HT1080 (cell line): ENCODE data around the gene DIP2C. TPM values are rescaled to one million over a fixed set of nuclear protein-coding genes. Genes with fewer than 3 reads are reported as not detected.
"Not testable (repeated sequence)": the region's sequence is repeated elsewhere in the genome, so short reads cannot be mapped to it uniquely, and the experiment has no call there.

Experiments used
- DNase-seq: peaks from one replicate; pipeline ENCODE4 v3.0.0-alpha.2; 2015; ENCODE audit warnings: low read depth
- total RNA-seq: library from RNA; depleted of rRNA; stranded (reverse); fragments of >200 nt; shearing (Covaris generic); gene quantifications from 2 replicates; pipeline ENCODE4 v1.2.3, GENCODE V29; 2014

The DIP2C gene
- total RNA-seq, 1 experiment from 2014 or later = 3.2 TPM

- peak; percentile 34 for DNase-seq
Measured at GRCh38 chr10:598415-599170, 90.9 kb downstream of the DIP2C start.

GRCh38 chr10:597976-598375 is 91.5 kb downstream of the DIP2C start:
- no peak for DNase-seq

GRCh38 chr10:596725-597345 is 92.6 kb downstream of the DIP2C start:
- DNase-seq = no peak

DNA sequence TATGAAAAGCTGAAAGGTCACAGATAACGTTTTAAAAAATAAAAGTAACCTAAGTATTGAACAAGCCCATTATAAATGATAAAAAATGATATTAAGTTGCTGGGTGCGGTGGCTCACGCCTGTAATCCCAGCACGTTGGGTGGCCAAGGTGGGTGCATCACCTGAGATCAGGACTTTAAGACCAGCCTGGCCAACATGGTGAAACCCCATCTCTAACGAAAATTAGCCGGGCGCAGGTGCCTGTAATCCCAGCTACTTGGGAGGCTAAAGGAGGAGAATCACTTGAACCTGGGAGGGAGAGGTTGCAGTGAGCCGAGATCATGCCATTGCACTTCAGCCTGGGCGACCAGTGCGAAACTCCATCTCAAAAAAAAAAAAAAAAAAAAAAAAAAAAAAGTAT is 93.3 kb downstream of the DIP2C start:
- not testable (repeated sequence) for DNase-seq

- DNase-seq = no peak
Measured at GRCh38 chr10:595473-595872, 94.0 kb downstream of the DIP2C start.

GRCh38 chr10:594584-595270 is 94.7 kb downstream of the DIP2C start:
- no peak for DNase-seq

DNA sequence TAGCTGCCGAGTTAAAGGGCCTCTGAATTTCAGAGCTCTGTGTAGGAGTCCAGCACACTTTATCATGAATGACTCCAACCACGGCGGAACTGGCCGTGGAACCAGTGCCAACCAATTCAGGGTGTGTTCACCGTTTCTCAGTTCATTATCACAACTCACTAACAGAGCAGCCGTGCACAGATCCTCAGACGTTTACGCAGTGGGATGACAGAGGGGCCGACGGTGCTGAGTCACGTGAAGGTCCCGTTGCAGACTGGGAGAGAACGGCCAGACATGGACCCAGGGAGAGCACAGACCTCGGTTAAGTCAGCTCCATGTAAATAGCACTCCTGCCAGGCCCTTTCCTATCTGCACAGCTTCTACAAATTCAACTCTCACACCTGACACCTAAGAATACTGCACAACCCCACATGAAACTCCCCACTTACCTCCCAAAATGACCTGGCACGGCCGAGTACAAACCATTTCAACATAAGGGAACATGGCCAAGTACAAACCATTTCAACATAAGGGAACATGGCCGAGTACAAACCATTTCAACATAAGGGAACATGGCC is 95.5 kb downstream of the DIP2C start:
- DNase-seq = no peak

DNA sequence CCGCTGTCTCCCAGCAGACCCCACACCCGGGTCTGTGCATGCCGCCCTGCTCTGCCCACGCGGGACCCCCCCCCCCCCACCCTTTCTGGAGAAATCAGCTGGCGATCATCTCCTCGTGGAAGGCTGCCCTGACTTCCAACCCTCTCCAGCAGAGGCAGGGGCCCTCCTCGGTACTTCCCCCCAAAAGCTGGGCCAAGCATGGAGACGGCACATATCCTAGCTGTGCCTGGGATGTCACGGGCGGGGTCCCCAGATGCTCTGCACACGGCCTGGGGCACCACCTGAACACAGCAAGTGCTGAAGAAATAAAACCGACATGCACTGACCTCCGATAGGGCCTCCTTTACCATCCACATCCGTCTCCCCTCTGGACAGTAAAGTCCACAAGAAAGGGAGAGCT is 96.0 kb downstream of the DIP2C start:
- no peak for DNase-seq

GRCh38 chr10:593016-593415 is 96.5 kb downstream of the DIP2C start:
- no peak for DNase-seq

- no peak for DNase-seq
Measured at GRCh38 chr10:591646-592045, 97.8 kb downstream of the DIP2C start.

DNA sequence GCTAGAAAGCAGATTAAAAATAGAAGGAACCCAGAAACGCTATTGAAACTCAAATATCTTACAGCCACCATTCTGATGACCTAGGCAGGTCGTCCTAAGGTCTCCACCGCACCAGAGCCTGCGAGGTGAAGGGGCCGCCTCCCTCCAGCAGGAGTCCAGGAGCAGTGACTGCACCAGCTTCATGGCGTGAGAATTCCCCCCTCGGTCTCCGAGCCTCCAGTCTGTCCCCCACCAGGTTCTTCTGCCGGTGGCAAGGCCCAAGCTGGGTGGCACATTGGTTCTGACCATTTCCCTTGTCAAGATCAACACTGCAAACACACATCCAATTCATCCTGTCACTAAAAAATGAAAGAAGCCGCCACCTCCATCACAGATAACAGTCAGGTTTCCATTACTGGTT is 98.7 kb downstream of the DIP2C start:
- no peak for DNase-seq

- DNase-seq = no peak
Measured at GRCh38 chr10:589961-590680, 99.3 kb downstream of the DIP2C start.

GRCh38 chr10:588246-589165 is 101.0 kb downstream of the DIP2C start:
- no peak for DNase-seq

DNA sequence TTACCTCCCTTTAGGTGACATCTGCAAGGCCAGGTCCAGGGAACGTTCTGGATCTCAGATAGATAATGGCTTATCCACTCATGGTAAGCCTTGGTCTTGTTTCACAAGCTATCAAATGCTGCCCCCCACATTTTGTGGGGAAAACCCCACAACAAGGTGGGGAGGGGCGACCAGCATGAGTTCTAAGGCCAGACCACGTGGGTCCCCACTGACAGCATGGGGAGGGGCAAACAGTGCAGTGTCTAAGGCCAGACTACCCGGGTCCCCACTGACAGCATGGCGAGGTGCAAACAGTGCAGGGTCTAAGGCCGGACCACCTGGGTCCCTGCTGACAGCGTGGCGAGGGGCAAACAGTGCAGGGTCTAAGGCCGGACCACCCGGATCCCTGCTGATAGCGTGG is 102.8 kb downstream of the DIP2C start:
- no peak for DNase-seq

DNA sequence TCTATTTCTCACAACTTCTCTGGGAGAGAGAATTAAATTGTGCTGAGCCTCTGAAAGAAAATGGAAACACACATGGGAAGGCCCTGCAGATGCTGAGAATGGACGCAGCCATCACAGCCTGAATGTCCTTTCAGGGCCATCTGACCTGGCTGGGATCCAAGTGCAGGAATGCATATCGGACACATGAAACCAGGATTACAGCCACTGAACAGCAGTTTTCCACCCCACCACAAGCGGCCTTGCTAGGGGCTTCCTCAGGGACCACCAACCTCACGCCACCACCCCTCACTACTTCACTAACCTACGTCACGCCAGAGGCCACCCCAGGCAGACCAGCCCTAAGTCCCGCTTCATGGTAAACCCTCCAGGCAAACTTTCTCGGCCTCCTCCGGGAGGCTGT is 103.3 kb downstream of the DIP2C start:
- no peak for DNase-seq

- DNase-seq = no peak
Measured at GRCh38 chr10:585502-585901, 104.0 kb downstream of the DIP2C start.

DNA sequence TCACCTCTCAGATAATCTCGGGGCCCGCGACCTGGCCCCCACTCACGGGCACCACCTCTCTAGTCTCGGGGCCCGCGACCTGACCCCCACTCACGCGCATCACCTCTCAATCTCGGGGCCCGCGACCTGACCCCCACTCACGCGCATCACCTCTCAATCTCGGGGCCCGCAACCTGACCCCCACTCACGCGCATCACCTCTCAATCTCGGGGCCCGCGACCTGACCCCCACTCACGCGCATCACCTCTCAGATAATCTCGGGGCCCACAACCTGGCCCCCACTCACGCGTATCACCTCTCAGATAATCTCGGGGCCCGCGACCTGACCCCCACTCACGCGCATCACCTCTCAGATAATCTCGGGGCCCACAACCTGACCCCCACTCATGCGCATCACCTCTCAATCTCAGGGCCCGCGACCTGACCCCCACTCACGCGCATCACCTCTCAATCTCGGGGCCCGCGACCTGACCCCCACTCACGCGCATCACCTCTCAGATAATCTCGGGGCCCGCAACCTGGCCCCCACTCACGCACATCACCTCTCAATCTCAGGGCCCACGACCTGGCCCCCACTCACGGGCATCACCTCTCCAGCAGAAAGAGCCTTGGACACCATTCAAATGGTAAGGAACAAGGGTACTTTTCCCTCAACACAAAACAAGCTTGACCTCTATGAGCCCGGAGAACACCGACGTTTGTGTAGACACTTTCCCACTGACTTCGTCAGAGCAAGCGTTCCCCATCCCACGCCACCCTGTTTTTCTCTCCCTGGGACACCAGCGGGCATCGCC is 104.8 kb downstream of the DIP2C start:
- DNase-seq = not testable (repeated sequence)

- DNase-seq = no peak
Measured at GRCh38 chr10:583433-583832, 106.0 kb downstream of the DIP2C start.

- DNase-seq = no peak
Measured at GRCh38 chr10:581776-582330, 107.6 kb downstream of the DIP2C start.
